ENCODE measurements around the gene TCP11.
A peak's percentile ranks its signal among the peaks of the same experiment; 100 is the strongest.

TCP11 gene

DNA sequence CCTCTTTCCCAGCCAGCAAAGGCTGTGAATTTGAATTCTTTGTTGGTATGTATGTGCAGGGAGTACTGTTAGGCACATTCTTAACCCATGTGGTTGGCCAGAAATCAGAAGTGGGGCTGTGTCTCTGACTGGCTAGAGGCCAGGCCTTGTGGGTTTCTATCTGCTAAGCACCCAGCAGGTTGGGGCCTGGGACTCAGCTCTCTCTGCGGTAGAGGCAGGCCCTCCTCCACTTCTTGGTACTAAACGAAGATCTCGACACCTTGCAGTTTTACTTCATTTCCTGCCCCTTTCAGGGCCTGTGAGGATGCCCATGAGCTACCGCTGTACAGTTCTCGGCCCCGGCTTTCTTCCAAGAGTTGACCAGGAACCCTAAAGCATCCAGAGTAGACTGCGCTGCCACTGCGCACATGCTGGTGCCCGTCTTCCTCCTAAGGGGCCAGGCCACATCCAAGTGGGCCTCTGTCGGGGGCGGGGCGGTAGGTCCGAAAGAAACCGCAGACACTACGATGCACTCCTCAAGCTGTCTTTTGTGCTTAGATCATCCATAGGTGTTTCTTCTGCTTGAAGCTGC is 51.1 kb downstream of the TCP11 start:
- DNase-seq (ENCODE audit: low spot score), result no peak
- TF ChIP-seq, protein P1, sequence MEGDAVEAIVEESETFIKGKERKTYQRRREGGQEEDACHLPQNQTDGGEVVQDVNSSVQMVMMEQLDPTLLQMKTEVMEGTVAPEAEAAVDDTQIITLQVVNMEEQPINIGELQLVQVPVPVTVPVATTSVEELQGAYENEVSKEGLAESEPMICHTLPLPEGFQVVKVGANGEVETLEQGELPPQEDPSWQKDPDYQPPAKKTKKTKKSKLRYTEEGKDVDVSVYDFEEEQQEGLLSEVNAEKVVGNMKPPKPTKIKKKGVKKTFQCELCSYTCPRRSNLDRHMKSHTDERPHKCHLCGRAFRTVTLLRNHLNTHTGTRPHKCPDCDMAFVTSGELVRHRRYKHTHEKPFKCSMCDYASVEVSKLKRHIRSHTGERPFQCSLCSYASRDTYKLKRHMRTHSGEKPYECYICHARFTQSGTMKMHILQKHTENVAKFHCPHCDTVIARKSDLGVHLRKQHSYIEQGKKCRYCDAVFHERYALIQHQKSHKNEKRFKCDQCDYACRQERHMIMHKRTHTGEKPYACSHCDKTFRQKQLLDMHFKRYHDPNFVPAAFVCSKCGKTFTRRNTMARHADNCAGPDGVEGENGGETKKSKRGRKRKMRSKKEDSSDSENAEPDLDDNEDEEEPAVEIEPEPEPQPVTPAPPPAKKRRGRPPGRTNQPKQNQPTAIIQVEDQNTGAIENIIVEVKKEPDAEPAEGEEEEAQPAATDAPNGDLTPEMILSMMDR (IDR thresholded peaks at IDR 0.05), result no peak
- H3K27ac ChIP-seq, result peak overlapping the region in 1 of 2 donors; percentile 31
- H3K4me3 ChIP-seq, result no peak overlapping the region

GRCh38 chr6:35089216-35089934 is 51.8 kb downstream of the TCP11 start:
- Histone ChIP-seq H3K27ac (peak overlapping the region in 1 of 2 donors; percentile 31), H3K4me3 (no peak overlapping the region)
- DNase-seq (ENCODE audit: low spot score), result peak; percentile 69
- TF ChIP-seq, protein P1 (IDR thresholded peaks at IDR 0.05), result no peak

DNA sequence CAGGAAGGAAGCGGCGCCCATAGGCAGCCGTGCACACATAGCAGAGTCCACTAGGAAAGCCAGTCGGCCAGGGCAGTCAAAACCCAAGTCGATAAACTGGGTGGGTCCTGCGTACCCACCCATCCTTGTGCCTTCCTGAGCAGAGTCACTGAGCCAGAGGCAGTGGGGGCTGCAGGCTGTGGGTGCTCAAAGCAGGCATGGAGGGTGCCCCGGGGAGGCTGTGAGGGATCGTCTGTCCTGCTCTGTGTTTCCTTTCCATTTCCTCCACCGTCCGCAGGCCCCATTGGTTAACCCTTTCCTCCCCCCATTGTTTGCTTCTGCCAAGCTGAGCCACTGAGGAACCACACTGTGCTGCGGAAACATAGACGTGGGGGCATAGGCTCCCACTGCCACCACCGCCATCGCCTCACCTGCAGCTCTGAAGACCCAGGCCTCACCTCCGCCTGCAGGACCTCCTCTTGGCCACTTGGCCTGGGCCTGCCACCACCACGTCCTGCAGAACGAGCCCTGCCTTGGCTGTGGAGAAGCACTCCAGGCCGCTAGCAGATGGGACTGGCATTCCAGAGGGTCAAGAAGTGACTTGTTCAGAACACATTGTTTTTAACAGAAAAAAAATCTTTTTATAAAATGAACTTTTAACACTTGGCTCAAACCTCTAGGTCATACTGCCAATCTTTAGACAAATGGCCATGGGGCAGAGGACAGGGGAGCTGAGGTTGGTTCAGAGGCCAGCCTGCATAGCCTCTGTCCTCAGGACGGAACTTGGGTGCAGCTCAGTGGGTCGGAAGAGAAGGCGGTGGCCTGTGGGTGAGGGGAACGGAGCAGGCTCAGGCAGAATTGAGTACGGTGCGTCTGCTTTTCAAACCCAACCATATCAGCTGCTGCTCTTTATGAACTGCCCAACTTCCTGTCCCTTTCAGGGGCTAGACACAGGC is 52.6 kb downstream of the TCP11 start:
- H3K4me3 ChIP-seq, result no peak overlapping the region
- peak; percentile 71 for DNase-seq (ENCODE audit: low spot score)
- TF ChIP-seq, protein P1 (IDR thresholded peaks at IDR 0.05), result no peak
- peak overlapping the region in 1 of 2 donors; percentile 31 for H3K27ac ChIP-seq

DNA sequence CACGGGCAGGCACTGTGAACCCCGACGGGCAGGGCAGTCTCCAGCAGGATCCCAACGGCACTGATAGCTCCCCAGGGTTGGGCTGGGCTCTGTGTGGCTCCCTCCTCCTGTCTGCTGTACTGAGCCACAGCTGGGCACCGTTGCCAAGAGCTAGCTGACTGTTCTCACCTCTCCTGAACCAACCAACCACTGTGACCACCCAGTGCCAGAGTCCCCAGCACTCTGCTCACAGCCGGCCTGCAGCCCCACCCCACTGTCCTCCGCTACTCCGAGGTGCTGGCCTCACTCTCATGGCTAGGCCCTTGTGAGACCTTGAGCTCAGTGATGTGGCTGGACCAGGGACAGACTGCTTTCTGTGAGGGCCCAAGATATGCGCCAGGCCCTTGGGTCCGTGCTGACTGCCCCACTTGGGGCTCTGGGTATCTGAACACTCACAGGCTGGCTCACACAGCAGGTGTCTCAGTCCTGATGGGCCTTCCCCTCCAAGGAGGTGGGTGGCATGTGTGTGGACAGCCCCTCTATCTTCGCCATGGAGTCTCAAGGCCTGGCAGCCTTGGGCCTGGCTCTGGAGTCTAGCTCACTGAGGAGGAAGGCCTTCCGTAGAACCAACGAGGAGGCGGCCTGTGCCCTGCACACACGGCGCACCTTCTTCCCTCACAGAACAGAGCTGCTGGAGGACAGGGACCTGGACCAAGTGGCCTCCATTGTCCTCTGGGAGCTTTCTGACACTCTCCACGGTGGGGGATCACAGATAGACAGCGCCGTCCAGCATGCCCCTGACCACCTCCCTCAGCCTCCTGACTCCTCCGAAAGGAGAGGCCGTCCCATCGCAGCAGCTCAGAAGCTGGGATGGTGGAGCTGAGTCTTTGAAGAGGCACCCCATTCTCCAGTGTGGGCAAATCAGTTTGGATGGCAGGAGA is 53.5 kb downstream of the TCP11 start:
- TF ChIP-seq, protein P1 (IDR thresholded peaks at IDR 0.05), result no peak
- peak; percentile 64 for DNase-seq (ENCODE audit: low spot score)
- no peak overlapping the region for H3K27ac ChIP-seq
- H3K4me3 ChIP-seq, result no peak overlapping the region

DNA sequence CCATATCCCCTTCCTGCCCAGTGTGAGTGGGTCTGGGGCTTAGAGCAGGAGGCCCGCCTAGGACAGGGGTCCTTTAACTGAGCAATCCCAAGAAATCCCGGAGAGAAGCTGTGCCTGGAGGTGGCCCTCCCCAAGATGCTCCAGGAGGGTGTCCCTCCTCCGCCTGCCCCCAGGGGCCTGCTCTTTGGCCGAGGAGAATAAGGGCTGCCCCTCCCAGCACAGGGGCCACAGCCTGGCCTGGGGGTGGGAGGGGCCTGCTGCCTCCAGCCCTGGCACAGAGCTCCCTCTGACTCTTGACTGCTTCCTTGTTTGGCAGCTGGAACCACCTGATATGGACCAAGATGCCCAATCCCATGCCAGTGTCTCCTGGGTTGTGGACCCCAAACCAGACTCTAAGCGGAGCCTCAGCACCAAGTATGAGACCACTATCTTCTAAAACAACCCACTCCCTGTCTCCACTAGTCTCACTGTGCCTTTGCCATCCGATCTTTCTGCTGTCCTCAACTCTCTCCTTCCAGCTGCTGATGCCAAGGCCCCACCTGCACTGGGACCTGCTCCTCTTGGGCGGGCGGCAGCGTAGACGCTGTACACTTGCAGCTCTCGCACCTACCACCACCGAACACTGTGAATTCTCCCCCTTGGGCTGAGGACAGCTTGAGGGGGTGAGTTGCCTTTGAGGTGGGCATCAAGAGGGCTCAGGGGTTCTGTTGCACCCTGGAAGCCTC is 54.3 kb downstream of the TCP11 start:
- TF ChIP-seq, protein P1 (IDR thresholded peaks at IDR 0.05), result no peak
- peak; percentile 65 for DNase-seq (ENCODE audit: low spot score)
- no peak overlapping the region for H3K4me3 ChIP-seq
- H3K27ac ChIP-seq, result no peak overlapping the region

DNA sequence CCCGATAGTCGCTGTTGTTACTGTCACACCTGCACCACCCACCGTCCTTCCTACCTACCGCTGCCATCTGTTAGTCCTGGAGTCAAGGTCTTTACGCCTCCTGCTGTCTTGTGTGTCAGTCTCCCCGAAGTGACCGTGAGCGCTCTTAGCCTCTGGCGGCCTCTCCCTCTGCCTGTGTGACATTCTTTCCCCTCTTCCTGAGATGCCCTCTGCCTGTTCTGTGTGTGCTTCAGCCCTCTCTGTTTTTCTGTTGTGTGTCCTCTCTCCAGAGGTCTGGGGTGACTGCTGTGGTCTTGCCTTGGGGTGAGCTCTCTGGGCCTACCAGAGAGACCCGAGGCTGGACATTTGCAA is 54.9 kb downstream of the TCP11 start:
- no peak for DNase-seq (ENCODE audit: low spot score)
- Histone ChIP-seq H3K4me3 (no peak overlapping the region), H3K27ac (no peak overlapping the region)
- TF ChIP-seq, protein P1 (IDR thresholded peaks at IDR 0.05), result no peak
